GM12878 (cell line): ENCODE data around the gene OS9. TPM values are rescaled to one million over a fixed set of nuclear protein-coding genes. Genes with fewer than 3 reads are reported as not detected.
A peak's percentile ranks its signal among the peaks of the same experiment; 100 is the strongest.

Experiments
- ATAC-seq: fragments of 200-7000 bp; cut with Tn5 transposase; 3 replicates; pipeline ENCODE4 v1.9.1; 2020; ENCODE audit warnings: mild to moderate bottlenecking, moderate library complexity
- BruUV-seq: library from RNA; stranded (reverse); fragments of 400-500 nt; replicated peaks from 2 replicates; lab custom pipeline; 2021; lab: Mats Ljungman, UMichigan
- CTCF ChIA-PET: fragments of 300-600 bp; sonication (Branson Sonifier 250); formaldehyde crosslinking; extraction: SDS; loops from one replicate; lab custom pipeline; 2021; ENCODE audit warnings: inconsistent platforms; lab: Yijun Ruan, JAX
- POLR2A ChIA-PET: fragments of 350-600 bp; formaldehyde crosslinking; extraction: SDS; loops from one replicate; lab custom pipeline; 2021; ENCODE audit warnings: inconsistent platforms; lab: Charles Lee
- RAD21 ChIA-PET: fragments of 300-600 bp; sonication (Branson Sonifier 250); formaldehyde crosslinking; loops from one replicate; lab custom pipeline; 2023; ENCODE audit warnings: antibody characterized with exemption; ENCODE audit not compliant: unreplicated experiment; lab: Charles Lee
- SMC1A ChIA-PET: fragments of 300-600 bp; sonication (Branson Sonifier 250); formaldehyde crosslinking; loops from one replicate; lab custom pipeline; 2023; ENCODE audit not compliant: unreplicated experiment, uncharacterized antibody; lab: Charles Lee
- DNase-seq: peaks from one replicate; pipeline ENCODE4 v3.0.0-alpha.2; 2011; ENCODE audit warnings: low read depth, low spot score
- FAIRE-seq: peaks from 3 replicates; lab custom pipeline; 2011; peaks lifted over from hg19 to GRCh38; lab: Jason Lieb, UNC
- H2AFZ ChIP-seq: 2 replicates; pipeline ENCODE4 v1.6.0; 2011; ENCODE audit warnings: low read depth, low read length, control low read depth; ENCODE audit not compliant: control insufficient read depth
- H3K27ac ChIP-seq: 2 replicates; pipeline ENCODE4 v1.5.1; 2011; ENCODE audit warnings: control low read depth; ENCODE audit not compliant: control insufficient read depth, insufficient read depth
- H3K27me3 ChIP-seq, 2 experiments: replicated peaks in 1 of 2; 2 replicates each; pipeline versions ENCODE4 v1.6.0 to v1.6.1; 2011; ENCODE audit warnings: low read length in 1 of 2; ENCODE audit not compliant: control insufficient read depth in 2 of 2, insufficient read depth in 2 of 2
- H3K36me3 ChIP-seq, 2 experiments: 2 replicates each; pipeline ENCODE4 v1.5.1; 2011; ENCODE audit warnings: low read length in 1 of 2; ENCODE audit not compliant: control insufficient read depth in 2 of 2, insufficient read depth in 2 of 2
- H3K4me1 ChIP-seq: 2 replicates; pipeline ENCODE4 v1.6.1; 2011; ENCODE audit warnings: mild to moderate bottlenecking, low read length, moderate library complexity, mixed read lengths; ENCODE audit not compliant: control insufficient read depth, insufficient read depth
- H3K4me2 ChIP-seq: 2 replicates; pipeline ENCODE4 v1.6.0; 2011; ENCODE audit warnings: control low read depth; ENCODE audit not compliant: control insufficient read depth, insufficient read depth
- H3K4me3 ChIP-seq: fragments of 200-600 bp; sonication (generic); 2 replicates; pipeline ENCODE4 v1.5.1; 2016
- H3K79me2 ChIP-seq: 2 replicates; pipeline ENCODE4 v1.6.0; 2011; ENCODE audit warnings: low read length; ENCODE audit not compliant: control insufficient read depth, insufficient read depth
- H3K9ac ChIP-seq: 2 replicates; pipeline ENCODE4 v1.8.0; 2011; ENCODE audit warnings: low read length, control low read depth, mixed read lengths; ENCODE audit not compliant: control insufficient read depth, insufficient read depth
- H3K9me3 ChIP-seq: replicated peaks from 3 replicates; pipeline ENCODE4 v1.5.1; 2011; ENCODE audit warnings: mild to moderate bottlenecking, low read length; ENCODE audit not compliant: control insufficient read depth, insufficient read depth
- H4K20me1 ChIP-seq: 2 replicates; pipeline ENCODE4 v1.6.0; 2011; ENCODE audit not compliant: control insufficient read depth, insufficient read depth
- KAT2A ChIP-seq: conservative IDR thresholded peaks from 2 replicates; pipeline ENCODE4 v1.6.1; 2011; ENCODE audit warnings: low read depth, low read length; ENCODE audit not compliant: control insufficient read depth
- SREBF1 ChIP-seq: IDR thresholded peaks from 2 replicates; pipeline ENCODE4 v1.6.1; 2012; ENCODE audit warnings: mild to moderate bottlenecking, low read length
- WGBS: methylation state at CpG from one replicate; pipeline ENCODE4 v1.1.6; 2016; ENCODE audit warnings: low lambda C conversion rate; ENCODE audit not compliant: insufficient replicate concordance, insufficient coverage; ENCODE audit errors: missing lambda C conversion rate; 5-methylcytosine and 5-hydroxymethylcytosine counted together
- in situ Hi-C: fragments of 300-500 bp; cut with MboI; formaldehyde crosslinking; loops from 9 replicates; pipeline ENCODE4 v1.14.3; 2018; ENCODE audit warnings: mixed read lengths
- intact Hi-C: fragments of 100-400 bp; cut with micrococcal nuclease; formaldehyde crosslinking; loops from one replicate; pipeline ENCODE4 v1.14.2; 2022; ENCODE audit not compliant: unreplicated experiment
- polyA plus RNA-seq, 11 experiments: library from polyadenylated mRNA; depleted of rRNA in 4 of 11; unstranded in 6 of 11; stranded (reverse) in 5 of 11; fragments of >200 nt; fragmentation: Nextera tagmentation in 4 of 11; fragmentation: Illumina TruSeq in 1 of 11; extraction: Ambion mirVana in 4 of 11; extraction: Trizol in 1 of 11; gene quantifications; 1 replicate in 1 of 11; 2 replicates in 10 of 11; pipeline versions ENCODE4 v1.2.1 to v1.2.3, GENCODE V29; 2011 to 2016; ENCODE audit warnings: inconsistent platforms in 2 of 11, missing spikeins in 2 of 11, low read depth in 1 of 11
- total RNA-seq, 4 experiments: library from RNA; depleted of rRNA in 3 of 4; stranded (reverse); fragments of >200 nt in 3 of 4; fragmentation: Illumina TruSeq in 1 of 4; extraction: Trizol in 1 of 4; gene quantifications; 2 replicates each; pipeline versions ENCODE4 v1.2.1 to v1.2.3, GENCODE V29; 2013 to 2021
- TF ChIP-seq, protein P1 (sequence below): IDR thresholded peaks from 2 replicates; pipeline ENCODE4 v1.6.1; 2012; ENCODE audit warnings: mild to moderate bottlenecking, low read depth, low read length

The OS9 gene
- total and polyA plus RNA-seq, 10 of the 15 experiments (the other 5 are each of a cell fraction or from before 2014, with no cell fraction given): 5.2 to 106 (median 79.1) TPM

DNA sequence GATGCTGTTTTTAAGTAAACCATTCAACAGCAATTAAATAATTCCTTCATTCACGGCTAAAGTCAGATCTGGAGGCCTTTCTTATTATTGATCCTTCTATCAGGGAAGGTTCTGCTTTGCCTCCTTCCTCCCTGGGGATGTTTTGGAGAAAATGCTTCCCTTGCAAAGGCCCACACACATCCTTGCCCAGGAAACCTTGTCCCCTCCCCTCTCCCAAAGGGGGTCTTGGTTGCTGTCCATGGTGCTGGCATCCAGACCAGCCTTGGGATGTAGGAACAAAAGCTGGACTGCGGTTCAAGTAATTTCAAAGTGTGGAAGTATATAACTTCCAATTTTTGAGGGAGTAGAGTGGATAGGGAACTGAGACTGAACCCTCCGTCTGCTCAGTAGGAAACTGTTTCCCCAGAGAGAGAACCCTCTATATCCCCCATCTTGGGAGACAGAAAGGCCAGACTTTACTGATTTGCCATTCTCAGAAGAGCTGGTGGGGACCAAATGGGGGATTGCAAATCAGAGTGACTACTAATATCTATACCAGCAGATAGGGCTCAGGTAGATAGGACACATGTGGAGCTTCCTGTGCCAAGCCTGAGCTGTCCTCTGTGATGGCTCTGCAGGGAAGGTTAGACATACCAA lies 66.5 kb downstream of the OS9 start:
- no peaks in the 10 kb centered on the region; the same call in 1 of the 2 replicates for H4K20me1 ChIP-seq
- in situ Hi-C loops: no loop called here
- no peak overlapping the region for H3K9ac ChIP-seq
- peaks cover 4 to 12% of the 10 kb centered on the region in 2 experiments; a peak in 2 of 4 replicates for H3K27me3 ChIP-seq
- no peak overlapping the region for H2AFZ ChIP-seq
- peaks cover 17% of the 10 kb centered on the region; the same call in 1 of the 2 replicates for H3K4me1 ChIP-seq
- H3K36me3 ChIP-seq: peaks cover 0 to 3% of the 10 kb centered on the region in 2 experiments; a peak in 2 of 4 replicates
- no peak overlapping the region for H3K4me3 ChIP-seq
- intact Hi-C loops: no loop called here
- H3K79me2 ChIP-seq: no peaks in the 10 kb centered on the region
- ChIA-PET SMC1A (interaction anchor here (1.0 kb wide), 1 partner anchor 13 kb away, joined by 3 read pairs; no protein-coding TSS in a partner anchor), POLR2A (no interaction called here), RAD21 (interaction anchor here (1.5 kb wide), 1 partner anchor 177 kb away, joined by 4 read pairs; no protein-coding TSS in a partner anchor), CTCF (interaction anchor here (0.5 to 2.0 kb wide), 5 partner anchors 12 to 173 kb away, joined by 3 to 9 read pairs (median 5); partner anchors contain the start of genes AVIL, EEF1AKMT3 and METTL1)
- no peaks in the 10 kb centered on the region; the same call in 2 of the 3 replicates for H3K9me3 ChIP-seq
- ATAC-seq: no peak
- no peak overlapping the region for H3K27ac ChIP-seq
- no peak overlapping the region for H3K4me2 ChIP-seq
- 85% methylated on average over 3 of the region's 3 CpGs for WGBS
- TF ChIP-seq, protein P1, sequence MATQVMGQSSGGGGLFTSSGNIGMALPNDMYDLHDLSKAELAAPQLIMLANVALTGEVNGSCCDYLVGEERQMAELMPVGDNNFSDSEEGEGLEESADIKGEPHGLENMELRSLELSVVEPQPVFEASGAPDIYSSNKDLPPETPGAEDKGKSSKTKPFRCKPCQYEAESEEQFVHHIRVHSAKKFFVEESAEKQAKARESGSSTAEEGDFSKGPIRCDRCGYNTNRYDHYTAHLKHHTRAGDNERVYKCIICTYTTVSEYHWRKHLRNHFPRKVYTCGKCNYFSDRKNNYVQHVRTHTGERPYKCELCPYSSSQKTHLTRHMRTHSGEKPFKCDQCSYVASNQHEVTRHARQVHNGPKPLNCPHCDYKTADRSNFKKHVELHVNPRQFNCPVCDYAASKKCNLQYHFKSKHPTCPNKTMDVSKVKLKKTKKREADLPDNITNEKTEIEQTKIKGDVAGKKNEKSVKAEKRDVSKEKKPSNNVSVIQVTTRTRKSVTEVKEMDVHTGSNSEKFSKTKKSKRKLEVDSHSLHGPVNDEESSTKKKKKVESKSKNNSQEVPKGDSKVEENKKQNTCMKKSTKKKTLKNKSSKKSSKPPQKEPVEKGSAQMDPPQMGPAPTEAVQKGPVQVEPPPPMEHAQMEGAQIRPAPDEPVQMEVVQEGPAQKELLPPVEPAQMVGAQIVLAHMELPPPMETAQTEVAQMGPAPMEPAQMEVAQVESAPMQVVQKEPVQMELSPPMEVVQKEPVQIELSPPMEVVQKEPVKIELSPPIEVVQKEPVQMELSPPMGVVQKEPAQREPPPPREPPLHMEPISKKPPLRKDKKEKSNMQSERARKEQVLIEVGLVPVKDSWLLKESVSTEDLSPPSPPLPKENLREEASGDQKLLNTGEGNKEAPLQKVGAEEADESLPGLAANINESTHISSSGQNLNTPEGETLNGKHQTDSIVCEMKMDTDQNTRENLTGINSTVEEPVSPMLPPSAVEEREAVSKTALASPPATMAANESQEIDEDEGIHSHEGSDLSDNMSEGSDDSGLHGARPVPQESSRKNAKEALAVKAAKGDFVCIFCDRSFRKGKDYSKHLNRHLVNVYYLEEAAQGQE: peak; percentile 87
- TF ChIP-seq KAT2A (no peak), SREBF1 (no peak)
- no peak for FAIRE-seq
- no peak for DNase-seq
- no TSS peak for BruUV-seq
